Measurements from ENCODE around the gene CTDSP2. TPM values are rescaled to one million over a fixed set of nuclear protein-coding genes. Genes with fewer than 3 reads are reported as not detected.

Gene CTDSP2, protein sequence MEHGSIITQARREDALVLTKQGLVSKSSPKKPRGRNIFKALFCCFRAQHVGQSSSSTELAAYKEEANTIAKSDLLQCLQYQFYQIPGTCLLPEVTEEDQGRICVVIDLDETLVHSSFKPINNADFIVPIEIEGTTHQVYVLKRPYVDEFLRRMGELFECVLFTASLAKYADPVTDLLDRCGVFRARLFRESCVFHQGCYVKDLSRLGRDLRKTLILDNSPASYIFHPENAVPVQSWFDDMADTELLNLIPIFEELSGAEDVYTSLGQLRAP
- 39.1 and 54.0 TPM in 2 replicates for total RNA-seq

DNA sequence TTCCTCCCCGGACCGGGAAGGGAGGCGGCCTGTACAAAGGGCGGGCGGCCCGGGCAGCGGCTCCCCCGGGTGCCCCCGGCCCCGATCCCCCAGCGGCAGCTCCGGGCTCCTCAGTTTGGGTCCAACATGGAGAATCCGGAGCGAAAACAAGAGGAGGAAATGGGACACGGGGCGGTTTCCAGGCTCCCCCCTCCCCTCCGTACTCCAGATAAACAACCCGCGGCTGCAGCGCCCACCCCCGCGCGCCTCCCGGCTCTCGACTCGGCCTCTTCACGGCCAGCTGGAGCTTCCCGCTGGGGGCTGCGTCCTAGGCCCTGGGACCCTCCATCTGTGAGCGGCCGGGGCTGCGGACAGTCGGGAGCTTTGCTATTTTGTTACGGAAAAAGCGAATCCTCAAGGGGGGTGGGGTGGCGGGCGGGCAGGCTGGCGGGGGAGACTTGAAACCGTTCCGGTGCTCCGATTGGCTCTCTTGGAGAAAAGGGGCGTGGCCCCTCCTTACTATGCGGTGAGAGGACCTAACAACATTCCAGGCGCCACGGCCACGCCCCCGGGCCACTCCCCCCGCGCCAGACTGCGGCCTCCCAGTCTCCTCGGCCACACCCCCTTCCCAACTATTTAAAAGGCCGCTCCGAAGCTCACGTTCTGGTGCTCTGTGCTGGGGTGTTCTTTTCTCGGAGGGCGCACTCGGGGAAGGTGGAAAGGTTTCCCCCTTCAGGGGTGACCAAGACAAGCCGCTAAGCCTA lies at the start of gene CTDSP2:
Gene CTDSP2, minus strand, starts transcription at position 153 of the 743 bp plus-strand sequence. CDS start 294 bp downstream, outside the sequence.

DNA sequence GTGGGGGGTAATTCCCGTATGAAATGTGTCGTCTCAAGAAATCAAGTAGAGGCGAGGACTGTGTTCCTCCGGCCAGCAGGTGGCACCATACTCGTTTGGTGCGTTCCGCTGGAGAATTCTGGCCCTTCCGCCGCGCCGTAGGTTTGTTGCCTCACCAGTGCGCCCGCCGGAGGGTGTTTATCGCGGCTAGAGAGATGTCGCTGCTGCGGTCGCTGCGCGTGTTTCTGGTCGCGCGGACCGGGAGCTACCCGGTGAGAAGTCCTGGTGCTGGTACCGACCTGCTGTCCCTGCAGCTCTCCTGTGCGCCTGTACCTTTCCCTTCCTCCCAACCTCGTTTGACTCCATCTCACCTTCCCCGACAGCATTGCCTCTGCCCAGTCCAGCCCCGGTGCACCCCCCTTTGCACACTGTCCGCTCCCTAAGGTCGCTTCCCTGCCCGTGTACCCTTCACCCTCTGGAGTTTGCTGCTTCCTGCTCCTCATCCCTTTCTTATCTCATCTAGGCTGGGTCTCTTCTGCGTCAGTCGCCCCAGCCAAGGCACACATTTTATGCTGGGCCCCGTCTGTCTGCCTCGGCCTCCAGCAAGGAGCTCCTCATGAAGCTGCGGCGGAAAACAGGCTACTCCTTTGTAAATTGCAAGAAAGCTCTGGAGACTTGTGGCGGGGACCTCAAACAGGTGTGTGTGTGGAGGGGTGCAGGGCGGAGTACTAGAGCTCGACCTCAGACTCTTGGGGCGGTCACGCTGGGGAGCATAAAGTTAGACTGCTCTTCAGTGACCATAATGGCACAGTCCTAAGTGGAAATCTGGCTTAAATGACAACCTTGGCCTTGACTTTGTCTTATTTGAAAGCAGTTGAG lies 63.7 kb downstream of the CTDSP2 start, which contains the start of gene TSFM:
Gene TSFM, plus strand, starts transcription at position 180 of the 858 bp plus-strand sequence. Its CDS starts 15 bp downstream, at position 195.

DNA sequence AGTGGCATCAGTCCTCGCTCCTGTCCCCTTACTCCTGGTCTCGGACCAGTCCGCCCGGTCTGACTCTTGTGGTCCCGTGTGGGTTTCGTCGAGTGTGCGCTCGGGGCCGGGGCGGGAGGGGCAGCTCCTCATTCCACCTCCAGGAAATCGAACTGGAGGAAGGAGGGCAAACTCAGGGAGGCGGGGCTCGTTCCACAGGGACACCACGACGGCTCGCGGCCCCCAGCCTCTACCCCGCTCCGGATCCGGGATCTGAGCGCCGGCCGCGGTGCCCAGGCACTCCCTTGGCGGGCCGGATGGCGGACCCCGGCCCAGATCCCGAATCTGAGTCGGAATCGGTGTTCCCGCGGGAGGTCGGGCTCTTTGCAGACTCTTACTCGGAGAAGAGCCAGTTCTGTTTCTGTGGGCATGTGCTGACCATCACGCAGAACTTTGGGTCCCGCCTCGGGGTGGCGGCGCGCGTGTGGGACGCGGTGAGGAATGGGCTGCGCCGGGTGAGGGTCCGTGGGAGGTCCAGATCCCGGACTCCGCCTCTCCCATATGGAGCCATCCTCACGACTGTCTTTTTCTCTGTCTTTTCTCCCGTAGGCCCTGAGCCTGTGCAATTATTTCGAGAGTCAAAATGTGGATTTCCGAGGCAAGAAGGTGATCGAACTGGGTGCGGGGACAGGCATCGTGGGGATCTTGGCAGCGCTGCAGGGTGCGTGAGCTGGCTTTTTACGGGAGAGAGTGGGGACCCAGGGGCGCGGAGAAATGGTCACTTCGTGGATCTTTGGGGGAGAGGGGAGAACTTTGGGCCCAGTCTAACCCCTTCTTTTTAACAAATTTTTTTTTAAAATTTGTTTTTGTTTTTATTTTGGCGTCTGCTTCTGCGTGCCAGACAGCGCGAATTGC lies 73.9 kb downstream of the CTDSP2 start, which contains the start of gene EEF1AKMT3:
Gene EEF1AKMT3, plus strand, starts transcription at position 186 of the 894 bp plus-strand sequence. Its CDS starts 111 bp downstream, at position 297.

DNA sequence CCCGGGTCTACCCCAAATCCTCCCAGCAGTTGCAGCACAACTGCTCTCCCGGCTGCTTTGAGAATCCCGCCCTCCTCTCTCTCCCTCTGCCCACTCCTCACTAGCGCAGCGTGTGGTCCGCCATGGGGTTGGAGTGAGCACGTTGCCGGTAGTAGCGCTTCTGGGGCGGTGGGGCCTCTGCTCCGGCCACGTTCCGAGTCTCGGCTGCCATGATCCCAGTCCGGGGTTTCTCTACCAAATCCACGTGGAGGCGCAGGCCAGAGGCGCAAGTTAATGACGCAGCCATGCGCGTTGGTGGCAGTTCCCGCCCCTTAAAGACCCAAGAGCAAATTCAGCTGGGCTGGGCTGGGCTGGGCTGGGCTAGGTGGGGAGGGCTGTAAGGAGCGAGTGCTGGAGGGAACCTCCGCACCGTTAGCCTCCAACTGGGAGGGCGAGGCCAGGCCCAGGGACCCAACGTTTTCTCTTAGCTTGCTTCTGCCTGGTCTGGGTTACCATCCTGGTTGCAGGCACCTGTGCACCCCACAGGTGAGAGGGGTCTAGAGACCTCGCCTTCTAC lies 74.6 kb downstream of the CTDSP2 start, which contains the start of gene METTL1:
Gene METTL1, minus strand, starts transcription at position 233 of the 556 bp plus-strand sequence. Its CDS starts 22 bp downstream, at position 211.

Other genes starting within 250 kb of the CTDSP2 start
- 3.5 and 3.6 TPM in 2 replicates for gene DTX3, start 241.9 kb downstream of the CTDSP2 start, total RNA-seq
- 0.19 and 0.99 TPM in 2 replicates for gene ARHGEF25, start 235.3 kb downstream of the CTDSP2 start, total RNA-seq
- gene B4GALNT1, start 213.5 kb downstream of the CTDSP2 start, total RNA-seq, result 0.71 and 1.1 TPM in 2 replicates
- 90.9 and 98.2 TPM in 2 replicates for gene OS9, start 152.6 kb downstream of the CTDSP2 start, total RNA-seq
- gene AGAP2, start 108.0 kb downstream of the CTDSP2 start, total RNA-seq, result 0.14 and 0.56 TPM in 2 replicates
- 44.2 and 70.9 TPM in 2 replicates for gene TSPAN31, start 101.7 kb downstream of the CTDSP2 start, total RNA-seq
- gene CDK4, start 94.4 kb downstream of the CTDSP2 start, total RNA-seq, result 122 and 130 TPM in 2 replicates
- gene MARCHF9, start 91.6 kb downstream of the CTDSP2 start, total RNA-seq, result 7.9 and 12.8 TPM in 2 replicates
- 10.4 and 15.0 TPM in 2 replicates for gene CYP27B1, start 79.7 kb downstream of the CTDSP2 start, total RNA-seq
- gene METTL1, start 74.6 kb downstream of the CTDSP2 start, total RNA-seq, result 18.8 and 21.2 TPM in 2 replicates
- 1.3 and 5.8 TPM in 2 replicates for gene EEF1AKMT3, start 74.1 kb downstream of the CTDSP2 start, total RNA-seq
- gene TSFM, start 63.9 kb downstream of the CTDSP2 start, total RNA-seq, result 19.8 and 26.4 TPM in 2 replicates
- 0.05 and 0.21 TPM in 2 replicates for gene AVIL, start 28.0 kb downstream of the CTDSP2 start, total RNA-seq
- gene ATP23, start 94.8 kb upstream of the CTDSP2 start, total RNA-seq, result 11.3 and 23.7 TPM in 2 replicates